Activated B cell treated with CpG ODN at 0.5 μM for 24 hours (primary cell): ENCODE measurements around the gene SLC12A9. TPM values are rescaled to one million over a fixed set of nuclear protein-coding genes. Genes with fewer than 3 reads are reported as not detected.

Experiments used
- ATAC-seq: fragments of 200-7000 bp; cut with Tn5 transposase; one replicate; pipeline ENCODE4 v1.10.0; 2021; ENCODE audit warnings: low read depth, mild to moderate bottlenecking, moderate library complexity
- CTCF ChIA-PET: fragments of 350-600 bp; sonication (Branson Sonifier 250); formaldehyde crosslinking; loops from one replicate; lab custom pipeline; 2021; ENCODE audit warnings: antibody characterized with exemption; lab: Charles Lee
- POLR2A ChIA-PET: fragments of 350-600 bp; sonication (Branson Sonifier 250); formaldehyde crosslinking; loops from one replicate; lab custom pipeline; 2021; ENCODE audit warnings: antibody characterized with exemption; lab: Charles Lee
- DNase-seq: peaks from one replicate; pipeline ENCODE4 v3.0.0; 2022
- H3K27ac Mint-ChIP-seq: one replicate; pipeline ENCODE4 v1.8.0; 2020; ENCODE audit warnings: mixed read lengths
- H3K27me3 Mint-ChIP-seq: one replicate; pipeline ENCODE4 v1.8.0; 2021; ENCODE audit warnings: mixed read lengths
- H3K36me3 Mint-ChIP-seq: one replicate; pipeline ENCODE4 v1.8.0; 2021; ENCODE audit warnings: low read depth, mixed read lengths
- H3K4me1 Mint-ChIP-seq: one replicate; pipeline ENCODE4 v1.8.0; 2021; ENCODE audit warnings: mixed read lengths
- H3K4me3 Mint-ChIP-seq: one replicate; pipeline ENCODE4 v1.8.0; 2020; ENCODE audit warnings: mild to moderate bottlenecking, mixed read lengths
- H3K9me3 Mint-ChIP-seq: one replicate; pipeline ENCODE4 v1.8.0; 2020; ENCODE audit warnings: mixed read lengths
- CTCF ChIP-seq: fragments of 200-600 bp; IDR thresholded peaks from one replicate; pipeline ENCODE4 v1.8.0; 2022; ENCODE audit warnings: antibody characterized with exemption, mild to moderate bottlenecking
- intact Hi-C: fragments of 100-400 bp; cut with micrococcal nuclease; formaldehyde crosslinking; loops from one replicate; pipeline ENCODE4 v1.15.1; 2024
- total RNA-seq: library from RNA; stranded (reverse); gene quantifications from 2 replicates; pipeline ENCODE4 v1.2.3, GENCODE V29; 2022

The SLC12A9 gene
- total RNA-seq, 1 donor from 2014 or later = 48.9 TPM

- H3K9me3 Mint-ChIP-seq = no peaks in the 10 kb centered on the region
- H3K4me1 Mint-ChIP-seq = peaks cover 6% of the 10 kb centered on the region
- peaks cover 11% of the 10 kb centered on the region for H3K27me3 Mint-ChIP-seq
- POLR2A ChIA-PET = no interaction called here
- no peaks in the 10 kb centered on the region for H3K36me3 Mint-ChIP-seq
- DNase-seq (no peak), ATAC-seq (no peak)
- intact Hi-C loops = no loop called here
- no peak overlapping the region for H3K4me3 Mint-ChIP-seq
- H3K27ac Mint-ChIP-seq = no peak overlapping the region
- no peak for TF ChIP-seq CTCF
- CTCF ChIA-PET = no interaction called here
Observed at GRCh38 chr7:100911484-100911883, 59.0 kb downstream of the SLC12A9 start.

- intact Hi-C loops = no loop called here
- no peaks in the 10 kb centered on the region for H3K36me3 Mint-ChIP-seq
Observed at GRCh38 chr7:100914208-100914878, 61.8 kb downstream of the SLC12A9 start.

GRCh38 chr7:100914879-100915447 is 62.5 kb downstream of the SLC12A9 start:
- Mint-ChIP-seq H3K4me1 (peaks cover 6% of the 10 kb centered on the region), H3K4me3 (no peak overlapping the region), H3K36me3 (no peaks in the 10 kb centered on the region), H3K27ac (no peak overlapping the region), H3K9me3 (no peaks in the 10 kb centered on the region), H3K27me3 (peaks cover 20% of the 10 kb centered on the region)
- ChIA-PET POLR2A (no interaction called here), CTCF (no interaction called here)
- intact Hi-C loops = no loop called here
- no peak for DNase-seq
- no peak for ATAC-seq
- TF ChIP-seq CTCF = no peak

More at GRCh38 chr7:100914208-100914878, 61.8 kb downstream of the SLC12A9 start:
- TF ChIP-seq CTCF = no peak
- Mint-ChIP-seq H3K27me3 (peaks cover 16% of the 10 kb centered on the region), H3K27ac (no peak overlapping the region), H3K4me1 (peaks cover 6% of the 10 kb centered on the region), H3K9me3 (no peaks in the 10 kb centered on the region), H3K4me3 (no peak overlapping the region)
- ATAC-seq = no peak
- POLR2A ChIA-PET = no interaction called here
- no peak for DNase-seq
- CTCF ChIA-PET = no interaction called here

Other genes starting within 250 kb of the SLC12A9 start
- 10.5 and 11.9 TPM in 2 replicates for gene MOSPD3, start 240.2 kb upstream of the SLC12A9 start, total RNA-seq
- gene TFR2, start 211.2 kb upstream of the SLC12A9 start, total RNA-seq = 7.5 and 8.5 TPM in 2 replicates
- not detected in 2 replicates for gene ACTL6B, start 196.3 kb upstream of the SLC12A9 start, total RNA-seq
- 129 and 132 TPM in 2 replicates for gene GNB2, start 179.0 kb upstream of the SLC12A9 start, total RNA-seq
- gene GIGYF1, start 158.5 kb upstream of the SLC12A9 start, total RNA-seq = 66.5 and 76.6 TPM in 2 replicates
- gene POP7, start 146.6 kb upstream of the SLC12A9 start, total RNA-seq = 21.5 and 21.7 TPM in 2 replicates
- not detected in 2 replicates for gene EPO, start 132.2 kb upstream of the SLC12A9 start, total RNA-seq
- not detected in 2 replicates for gene ZAN, start 119.1 kb upstream of the SLC12A9 start, total RNA-seq
- gene EPHB4, start 25.2 kb upstream of the SLC12A9 start, total RNA-seq = 2.5 and 4.1 TPM in 2 replicates
- gene TRIP6, start 14.7 kb downstream of the SLC12A9 start, total RNA-seq = 12.6 and 16.9 TPM in 2 replicates
- 229 and 244 TPM in 2 replicates for gene SRRT, start 22.4 kb downstream of the SLC12A9 start, total RNA-seq
- 3.4 and 4.5 TPM in 2 replicates for gene UFSP1, start 37.0 kb downstream of the SLC12A9 start, total RNA-seq
- 0.16 and 0.34 TPM in 2 replicates for gene ACHE, start 43.2 kb downstream of the SLC12A9 start, total RNA-seq
- not detected in 2 replicates for gene MUC3A, start 96.8 kb downstream of the SLC12A9 start, total RNA-seq
- gene MUC12, start 116.9 kb downstream of the SLC12A9 start, total RNA-seq = not detected in 2 replicates
- gene MUC17, start 167.4 kb downstream of the SLC12A9 start, total RNA-seq = not detected in 2 replicates
- 53.0 and 57.5 TPM in 2 replicates for gene TRIM56, start 232.8 kb downstream of the SLC12A9 start, total RNA-seq